KMS-11 (cell line): Measurements from ENCODE around the gene SYPL2.

ENCODE experiments used
- H2AFZ ChIP-seq: fragments of 200-600 bp; sonication (generic); 2 replicates; pipeline ENCODE4 v1.6.1; 2016; ENCODE audit warnings: antibody characterized with exemption, mixed run types, low read depth
- H3K27ac ChIP-seq: fragments of 200-600 bp; sonication (generic); 2 replicates; pipeline ENCODE4 v1.6.1; 2016; ENCODE audit warnings: mild to moderate bottlenecking, mixed run types
- H3K27me3 ChIP-seq: fragments of 200-600 bp; sonication (generic); 2 replicates; pipeline ENCODE4 v1.6.1; 2017; ENCODE audit warnings: mild to moderate bottlenecking, low read depth, mixed run types, moderate library complexity; ENCODE audit not compliant: insufficient read depth
- H3K36me3 ChIP-seq: fragments of 200-600 bp; sonication (generic); 2 replicates; pipeline ENCODE4 v1.6.1; 2017; ENCODE audit warnings: mild to moderate bottlenecking, mixed run types; ENCODE audit not compliant: insufficient read depth
- H3K4me1 ChIP-seq: fragments of 200-600 bp; sonication (generic); 2 replicates; pipeline ENCODE4 v1.6.1; 2016; ENCODE audit warnings: mild to moderate bottlenecking, low read depth, mixed run types; ENCODE audit not compliant: poor library complexity, severe bottlenecking
- H3K4me2 ChIP-seq: fragments of 200-600 bp; sonication (generic); 2 replicates; pipeline ENCODE4 v1.7.0; 2016; ENCODE audit warnings: mild to moderate bottlenecking, mixed run types
- H3K4me3 ChIP-seq: fragments of 200-600 bp; sonication (generic); IDR thresholded peaks from 2 replicates; pipeline ENCODE4 v1.6.1; 2017; ENCODE audit warnings: low read depth, low read length, mixed read lengths; ENCODE audit not compliant: insufficient read depth
- H3K79me2 ChIP-seq: fragments of 200-600 bp; sonication (generic); 2 replicates; pipeline ENCODE4 v1.6.1; 2016; ENCODE audit warnings: low read depth, mixed run types; ENCODE audit not compliant: insufficient read depth
- H3K9ac ChIP-seq: fragments of 200-600 bp; sonication (generic); 2 replicates; pipeline ENCODE4 v1.6.1; 2016; ENCODE audit warnings: mild to moderate bottlenecking, mixed run types
- H4K20me1 ChIP-seq: fragments of 200-600 bp; sonication (generic); 2 replicates; pipeline ENCODE4 v1.6.1; 2016; ENCODE audit warnings: mild to moderate bottlenecking, mixed run types; ENCODE audit not compliant: insufficient read depth
- CTCF ChIP-seq: fragments of 200-600 bp; sonication (generic); conservative IDR thresholded peaks from 2 replicates; pipeline ENCODE4 v1.6.1; 2017; ENCODE audit warnings: low read depth, mild to moderate bottlenecking, antibody characterized with exemption, low read length, moderate library complexity, mixed read lengths

SYPL2 gene

GRCh38 chr1:109503935-109504334 is 37.6 kb downstream of the SYPL2 start:
- no peaks in the 10 kb centered on the region for H3K4me1 ChIP-seq
- H4K20me1 ChIP-seq, result no peaks in the 10 kb centered on the region
- H3K79me2 ChIP-seq, result no peaks in the 10 kb centered on the region
- H3K27me3 ChIP-seq, result no peaks in the 10 kb centered on the region; the same call in 1 of the 2 replicates
- no peak for TF ChIP-seq CTCF
- H3K36me3 ChIP-seq, result no peaks in the 10 kb centered on the region
- H3K4me3 ChIP-seq, result no peak overlapping the region
- no peak overlapping the region for H2AFZ ChIP-seq
- H3K9ac ChIP-seq, result no peak overlapping the region
- no peak overlapping the region for H3K27ac ChIP-seq
- H3K4me2 ChIP-seq, result no peak overlapping the region

DNA sequence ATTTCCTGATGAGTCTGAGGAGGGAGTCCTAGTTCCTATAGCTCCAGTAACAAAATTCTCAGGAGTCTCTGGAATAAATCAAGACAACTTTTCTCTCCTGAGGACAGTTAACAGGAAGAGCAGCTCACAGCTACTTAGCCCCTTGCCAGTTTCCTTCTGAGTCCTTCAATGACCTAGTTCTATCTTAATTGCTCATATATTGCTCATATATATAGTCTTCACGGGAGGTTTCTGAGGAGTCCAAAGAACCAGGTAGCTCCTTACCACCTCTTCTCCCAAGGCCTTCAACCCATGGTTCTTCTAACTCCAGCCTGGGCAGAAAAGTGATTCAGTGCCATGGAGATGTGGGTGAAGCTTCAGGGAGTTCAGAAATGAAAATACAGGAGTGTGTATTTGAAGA is 38.6 kb downstream of the SYPL2 start:
- Histone ChIP-seq H3K4me1 (peaks cover 2% of the 10 kb centered on the region), H3K4me2 (no peak overlapping the region), H3K4me3 (no peak overlapping the region), H3K27me3 (no peaks in the 10 kb centered on the region; the same call in 1 of the 2 replicates), H3K9ac (no peak overlapping the region), H3K27ac (no peak overlapping the region), H3K79me2 (no peaks in the 10 kb centered on the region), H3K36me3 (no peaks in the 10 kb centered on the region), H4K20me1 (no peaks in the 10 kb centered on the region), H2AFZ (no peak overlapping the region)
- no peak for TF ChIP-seq CTCF

DNA sequence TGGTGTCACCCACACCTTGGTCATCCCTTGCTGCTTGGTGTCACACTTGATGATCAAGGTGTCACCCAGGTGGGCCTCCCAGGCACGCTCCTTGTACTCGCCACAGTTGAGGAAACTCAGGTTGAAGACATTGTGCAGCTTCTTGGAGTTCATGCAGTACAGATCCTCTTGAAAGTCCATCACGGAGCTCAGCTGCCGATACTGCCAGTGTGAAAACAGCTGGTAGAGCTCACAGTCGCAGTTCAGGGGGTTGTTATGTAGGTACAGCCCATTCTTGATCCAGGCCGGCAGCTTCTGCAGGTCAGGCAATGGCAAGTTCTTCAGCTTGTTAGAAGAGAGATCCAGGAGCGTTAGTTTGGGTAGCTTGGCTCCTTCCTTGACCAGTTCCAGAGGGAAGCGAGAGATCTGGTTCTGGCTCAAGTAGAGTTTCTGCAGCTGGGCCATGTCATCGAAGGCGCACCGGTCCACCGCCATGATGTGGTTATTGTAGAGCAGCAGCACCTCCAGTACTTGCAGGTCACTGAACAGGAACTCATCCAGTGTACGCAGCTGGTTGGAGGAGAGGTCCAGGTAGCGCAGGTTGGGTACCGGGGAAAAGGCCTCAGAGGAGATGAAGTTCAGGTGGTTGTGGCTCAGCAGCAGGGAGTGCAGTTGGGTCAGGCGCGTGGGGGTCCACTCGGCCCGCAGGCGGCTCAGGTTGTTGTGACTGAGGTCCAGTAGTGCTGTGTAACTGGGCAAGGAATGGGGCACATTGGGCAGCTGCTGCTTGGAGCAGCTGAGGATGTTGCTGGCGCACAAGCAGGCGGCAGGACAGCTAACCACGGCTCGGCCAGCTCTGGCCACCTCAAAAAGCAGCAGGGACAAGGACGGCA is 41.9 kb downstream of the SYPL2 start:
- Histone ChIP-seq H3K4me1 (peaks cover 7% of the 10 kb centered on the region), H3K4me2 (no peak overlapping the region), H2AFZ (no peak overlapping the region), H4K20me1 (no peaks in the 10 kb centered on the region), H3K9ac (no peak overlapping the region), H3K27ac (no peak overlapping the region), H3K79me2 (no peaks in the 10 kb centered on the region), H3K36me3 (no peaks in the 10 kb centered on the region), H3K4me3 (no peak overlapping the region), H3K27me3 (no peaks in the 10 kb centered on the region; the same call in 1 of the 2 replicates)
- no peak for TF ChIP-seq CTCF

DNA sequence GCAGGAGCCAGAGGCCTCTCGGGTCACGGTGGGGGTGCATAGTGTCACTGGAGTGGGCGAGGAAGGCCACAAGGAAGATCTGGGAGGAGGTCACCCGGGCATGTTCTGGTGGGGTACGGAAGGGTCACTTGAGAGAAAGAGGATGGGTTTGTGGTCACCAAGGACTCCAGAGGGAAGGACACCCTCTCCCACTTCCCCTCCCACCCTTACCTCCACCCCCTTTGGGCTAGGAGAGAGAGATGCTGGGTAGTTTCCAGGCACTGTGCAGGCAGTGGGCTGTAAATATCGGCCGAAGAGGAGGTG is 42.5 kb downstream of the SYPL2 start:
- H3K27me3 ChIP-seq, result no peaks in the 10 kb centered on the region; the same call in 1 of the 2 replicates
- no peak overlapping the region for H3K4me3 ChIP-seq
- no peak for TF ChIP-seq CTCF
- peak overlapping the region; percentile 30 for H3K4me2 ChIP-seq
- no peak overlapping the region for H3K27ac ChIP-seq
- no peak overlapping the region; the same call in 1 of the 2 replicates for H3K9ac ChIP-seq
- no peaks in the 10 kb centered on the region for H3K36me3 ChIP-seq
- peaks cover 7% of the 10 kb centered on the region for H3K4me1 ChIP-seq
- no peaks in the 10 kb centered on the region for H4K20me1 ChIP-seq
- H3K79me2 ChIP-seq, result no peaks in the 10 kb centered on the region
- H2AFZ ChIP-seq, result peak overlapping the region; percentile 98; the same call in 1 of the 2 replicates
